HG03108 (cell line): ENCODE results near the gene DSG1.
"Not testable (repeated sequence)": the region's sequence is repeated elsewhere in the genome, so short reads cannot be mapped to it uniquely, and the experiment has no call there.

ENCODE experiments used
- ATAC-seq: cut with Tn5 transposase; IDR thresholded peaks from one replicate; pipeline ENCODE4 v1.9.1; 2021; ENCODE audit warnings: moderate library complexity; ENCODE audit not compliant: unreplicated experiment

The DSG1 gene

DNA sequence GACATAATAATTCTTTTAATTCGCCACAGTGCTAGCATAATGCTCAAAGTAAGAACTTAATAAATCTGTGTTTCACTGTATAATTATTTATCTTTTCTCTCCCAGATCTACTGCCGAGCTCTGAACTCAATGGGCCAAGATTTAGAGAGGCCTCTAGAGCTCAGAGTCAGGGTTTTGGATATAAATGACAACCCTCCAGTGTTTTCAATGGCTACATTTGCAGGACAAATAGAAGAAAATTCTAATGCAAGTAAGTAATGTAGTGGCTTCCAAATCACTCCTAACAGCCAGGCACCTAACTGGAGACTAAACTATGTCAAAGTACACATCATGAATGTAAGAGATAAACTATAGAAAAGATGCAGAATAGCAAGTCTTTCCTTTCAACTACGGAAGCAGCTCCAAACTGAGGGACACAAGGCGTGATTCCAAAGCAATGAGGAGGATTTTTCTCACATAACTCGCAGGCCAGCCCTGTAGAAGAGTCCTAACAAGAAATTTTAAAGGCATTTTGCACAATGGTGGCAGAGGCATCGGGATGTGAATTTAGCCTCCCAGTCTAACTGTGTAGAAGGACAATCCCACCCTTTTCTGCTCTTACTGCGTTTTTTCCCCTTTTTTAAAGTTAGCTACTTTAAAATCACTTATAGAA is 12.0 kb downstream of the DSG1 start:
- ATAC-seq: no peak

DNA sequence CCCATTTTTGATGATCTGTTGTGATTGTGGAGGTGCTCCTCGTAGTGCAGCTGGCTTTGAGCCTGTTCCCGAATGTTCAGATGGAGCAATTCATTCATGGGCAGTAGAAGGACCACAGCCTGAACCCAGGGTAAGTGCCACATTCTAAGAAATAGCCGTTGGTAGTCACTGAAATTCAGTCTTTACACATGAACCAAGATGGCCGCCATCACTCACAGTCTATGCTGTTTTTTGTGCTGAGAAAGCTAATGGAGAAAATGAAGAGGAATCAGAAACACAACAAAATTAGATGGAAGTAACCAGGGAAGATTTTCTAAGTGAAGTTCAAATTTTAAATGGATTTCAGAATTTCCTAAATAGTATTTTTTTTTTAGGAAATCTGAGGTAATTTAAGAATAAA is 25.5 kb downstream of the DSG1 start:
- no peak for ATAC-seq

DNA sequence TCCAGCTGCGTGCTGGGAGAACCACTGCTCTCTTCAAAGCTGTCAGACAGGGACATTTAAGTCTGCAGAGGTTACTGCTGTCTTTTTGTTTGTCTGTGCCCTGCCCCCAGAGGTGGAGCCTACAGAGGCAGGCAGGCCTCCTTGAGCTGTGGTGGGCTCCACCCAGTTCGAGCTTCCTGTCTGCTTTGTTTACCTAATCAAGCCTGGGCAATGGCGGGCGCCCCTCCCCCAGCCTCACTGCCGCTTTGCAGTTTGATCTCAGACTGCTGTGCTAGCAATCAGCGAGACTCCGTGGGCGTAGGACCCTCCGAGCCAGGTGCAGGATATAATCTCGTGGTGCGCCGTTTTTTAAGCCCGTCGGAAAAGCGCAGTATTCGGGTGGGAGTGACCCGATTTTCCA is 35.4 kb downstream of the DSG1 start:
- ATAC-seq: not testable (repeated sequence)

DNA sequence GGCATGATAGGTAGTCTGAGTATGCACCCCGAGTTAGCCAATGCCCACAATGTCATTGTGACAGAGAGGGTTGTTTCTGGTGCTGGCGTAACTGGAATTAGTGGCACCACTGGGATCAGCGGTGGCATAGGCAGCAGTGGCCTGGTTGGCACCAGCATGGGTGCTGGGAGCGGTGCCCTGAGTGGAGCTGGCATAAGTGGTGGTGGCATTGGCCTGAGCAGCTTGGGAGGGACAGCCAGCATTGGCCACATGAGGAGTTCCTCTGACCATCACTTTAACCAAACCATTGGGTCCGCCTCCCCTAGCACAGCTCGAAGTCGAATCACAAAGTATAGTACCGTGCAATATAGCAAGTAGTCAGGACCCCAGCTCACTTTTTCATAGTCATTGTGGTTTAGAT is 37.0 kb downstream of the DSG1 start:
- no peak for ATAC-seq

DNA sequence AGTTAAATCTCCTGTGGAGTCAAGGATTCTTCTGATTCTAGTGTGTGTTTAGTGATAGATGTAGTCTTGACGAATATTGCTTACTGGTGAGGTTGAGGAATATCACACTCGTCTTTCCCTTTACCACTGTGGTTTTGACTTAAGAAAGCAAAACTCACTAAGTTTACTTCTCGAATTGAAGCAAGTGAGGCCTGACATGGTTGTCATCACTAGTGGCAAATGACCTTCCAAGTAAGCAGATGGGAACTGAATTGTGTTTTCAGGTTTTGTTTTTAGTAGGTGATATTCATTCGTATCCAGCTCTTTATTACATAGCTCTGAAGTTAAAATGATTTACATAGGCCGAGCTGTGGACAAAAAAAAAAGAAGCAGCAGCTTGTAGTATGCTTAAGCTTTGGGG is 38.1 kb downstream of the DSG1 start:
- no peak for ATAC-seq

DNA sequence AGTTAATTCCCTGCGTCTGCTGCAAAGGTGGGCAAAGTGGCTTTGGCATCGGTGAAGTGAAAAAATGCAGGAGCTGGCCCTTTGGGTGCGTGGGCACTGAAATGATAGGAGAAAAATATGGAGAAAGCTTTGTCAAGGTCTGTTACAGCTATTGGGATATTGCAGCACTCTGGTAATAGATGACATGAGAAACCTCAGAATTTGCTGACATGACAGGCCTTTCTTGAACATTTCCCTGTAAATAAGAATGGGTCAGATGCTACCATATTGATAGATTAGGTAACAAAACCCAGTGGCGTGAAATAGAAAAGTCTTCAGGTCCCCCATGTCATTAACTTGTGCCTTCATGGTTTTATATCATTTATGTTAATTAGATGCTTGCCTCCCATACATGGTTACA is 46.2 kb downstream of the DSG1 start:
- no peak for ATAC-seq

DNA sequence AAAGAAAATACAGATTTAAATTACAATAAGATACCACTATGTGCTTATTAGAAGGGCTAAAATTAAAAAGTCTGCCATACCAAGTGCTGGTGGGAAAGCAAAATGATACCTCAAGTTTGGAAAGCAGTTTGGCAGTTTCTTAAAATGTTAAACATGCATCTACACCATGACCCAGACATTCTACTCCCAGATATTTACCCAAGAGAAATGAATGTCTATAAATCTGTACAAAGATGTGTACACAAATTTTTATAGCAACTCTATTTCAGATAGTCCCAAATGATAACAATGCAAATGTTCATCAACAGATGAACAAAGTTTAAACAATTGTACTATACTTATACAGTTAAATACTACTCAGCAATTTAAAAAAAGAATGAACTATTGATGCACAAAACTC is 51.5 kb downstream of the DSG1 start:
- ATAC-seq: no peak

DNA sequence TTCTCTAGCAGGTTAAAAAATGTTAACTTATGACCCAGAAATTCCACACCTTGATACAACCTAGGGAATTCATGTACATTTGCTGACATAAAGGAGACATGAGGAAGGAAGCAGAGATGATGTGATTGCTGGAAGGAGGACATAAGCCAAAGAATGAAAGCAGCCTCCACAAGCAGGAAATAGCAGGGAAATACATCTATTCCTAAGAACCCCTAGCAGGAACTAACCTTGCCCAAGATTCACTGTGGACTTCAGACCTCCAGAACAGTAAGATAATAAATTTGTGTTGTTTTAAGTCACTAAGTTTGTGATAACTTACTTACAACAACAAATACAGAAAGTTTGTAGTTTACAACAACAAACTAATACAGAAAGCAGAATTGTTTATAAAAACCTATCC is 54.0 kb downstream of the DSG1 start:
- ATAC-seq: no peak

DNA sequence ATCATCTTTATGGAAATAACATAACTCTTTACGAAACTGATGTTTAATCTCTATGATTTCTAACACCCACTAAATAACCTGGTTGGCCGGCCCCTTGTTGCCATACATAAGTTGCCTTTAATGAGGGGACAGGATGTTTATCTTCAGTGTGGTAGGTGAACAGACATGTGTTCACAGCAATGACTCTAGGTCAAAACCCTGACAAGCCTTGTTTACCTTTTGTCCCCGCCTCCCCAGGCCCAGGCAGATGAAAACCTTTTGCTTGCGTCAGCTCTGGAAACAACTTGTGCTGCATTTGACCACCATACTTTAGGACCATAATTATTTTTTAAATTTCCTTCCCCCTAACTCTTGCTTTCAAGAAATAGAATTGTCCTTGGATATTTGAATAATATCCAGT is 55.7 kb downstream of the DSG1 start:
- no peak for ATAC-seq

DNA sequence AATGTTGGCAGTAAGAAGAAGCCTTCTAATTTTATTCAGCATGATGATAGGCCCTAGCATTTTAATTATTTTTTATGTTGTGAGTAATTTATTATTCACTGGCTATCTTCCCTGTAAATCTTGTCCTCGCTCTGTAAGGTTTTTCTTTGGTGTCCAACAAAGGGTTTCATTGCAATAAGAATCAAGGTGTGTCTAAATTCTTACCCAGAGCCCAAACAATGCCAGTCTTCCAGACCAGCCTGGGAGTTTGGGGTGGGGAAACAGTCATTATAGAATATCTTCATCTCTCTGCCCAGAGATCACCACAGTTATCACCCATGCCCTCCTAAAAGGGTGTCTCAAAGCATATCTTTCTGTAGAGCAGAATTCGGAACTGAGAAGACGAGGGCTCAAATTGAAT is 58.5 kb downstream of the DSG1 start, which contains the start of gene DSG4:
Gene DSG4 (plus strand): TSS at position 301 of the 400 bp plus-strand sequence. CDS start 135 bp downstream, outside the sequence.
- ATAC-seq: no peak

DNA sequence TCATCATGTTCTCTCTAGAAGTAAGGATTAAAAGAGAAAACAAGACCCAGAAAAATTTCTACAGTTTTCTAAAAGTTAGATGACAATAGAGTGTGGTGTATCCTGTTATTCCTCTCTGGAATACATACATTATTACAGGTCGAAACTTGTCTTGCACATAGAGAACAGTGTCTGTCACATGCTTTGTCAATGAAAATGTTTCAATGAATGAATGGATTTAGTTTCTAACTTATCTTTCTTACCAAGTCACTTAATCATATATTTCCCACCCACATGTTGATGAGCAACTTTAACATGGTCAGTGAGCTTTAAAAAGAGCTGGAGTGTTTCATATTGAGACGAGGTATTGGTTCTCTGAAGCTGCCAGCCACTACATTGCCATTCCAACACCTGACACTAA is 63.0 kb downstream of the DSG1 start:
- ATAC-seq: no peak

DNA sequence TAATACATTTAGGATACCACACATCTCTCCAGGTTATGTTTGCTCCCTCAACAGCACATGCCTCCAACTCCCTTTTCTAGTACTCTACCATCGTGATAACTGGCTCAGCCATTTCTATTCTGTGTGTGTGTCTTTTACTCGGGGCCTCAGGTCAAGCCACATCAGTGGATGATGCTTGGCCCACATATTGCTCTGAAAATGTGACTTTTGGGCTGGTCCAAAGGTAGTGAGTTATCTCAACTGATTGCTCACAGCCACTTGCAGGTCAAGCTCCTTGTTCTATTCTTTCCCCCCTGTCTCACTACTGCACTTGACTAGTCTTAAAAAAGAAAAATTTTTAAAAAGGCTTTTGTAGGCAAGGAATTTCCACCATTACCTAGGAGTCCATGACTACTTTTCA is 64.1 kb downstream of the DSG1 start:
- no peak for ATAC-seq

DNA sequence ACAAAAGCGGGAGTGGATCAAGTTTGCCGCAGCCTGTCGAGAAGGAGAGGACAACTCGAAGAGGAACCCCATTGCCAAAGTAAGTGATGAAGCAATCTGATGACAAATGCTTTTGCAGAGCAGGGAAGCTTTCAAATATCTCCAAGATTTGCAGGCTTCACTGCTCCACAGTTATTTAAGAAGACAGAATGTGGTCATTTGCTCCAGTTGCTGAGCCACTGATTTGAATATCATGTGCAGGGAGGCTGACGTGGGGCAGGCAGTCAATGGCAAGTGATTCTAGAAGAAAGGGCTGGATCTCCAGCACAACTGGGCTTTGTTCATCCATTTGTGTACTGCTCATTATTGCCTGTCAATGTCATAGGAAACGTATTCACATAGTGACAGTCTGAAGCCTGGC is 68.8 kb downstream of the DSG1 start:
- ATAC-seq: no peak

DNA sequence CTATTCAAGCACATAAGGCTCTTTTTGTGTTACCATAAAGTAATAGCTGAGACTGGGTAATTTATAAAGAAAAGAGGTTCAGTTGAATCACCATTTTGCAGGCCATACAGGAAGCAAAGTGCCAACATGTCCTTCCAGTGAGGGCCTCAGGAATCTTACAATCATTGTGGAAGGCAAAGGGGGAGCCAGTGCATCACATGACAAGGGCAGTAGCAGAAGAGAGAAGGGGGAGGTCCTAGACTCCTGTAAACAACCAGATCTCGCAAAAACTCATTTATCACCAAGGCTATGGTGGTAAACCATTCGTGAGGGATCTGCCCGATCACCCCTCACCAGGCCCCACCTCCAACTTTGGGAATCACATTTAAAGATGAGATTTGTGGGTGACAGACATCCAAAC is 75.3 kb downstream of the DSG1 start:
- ATAC-seq: no peak

DNA sequence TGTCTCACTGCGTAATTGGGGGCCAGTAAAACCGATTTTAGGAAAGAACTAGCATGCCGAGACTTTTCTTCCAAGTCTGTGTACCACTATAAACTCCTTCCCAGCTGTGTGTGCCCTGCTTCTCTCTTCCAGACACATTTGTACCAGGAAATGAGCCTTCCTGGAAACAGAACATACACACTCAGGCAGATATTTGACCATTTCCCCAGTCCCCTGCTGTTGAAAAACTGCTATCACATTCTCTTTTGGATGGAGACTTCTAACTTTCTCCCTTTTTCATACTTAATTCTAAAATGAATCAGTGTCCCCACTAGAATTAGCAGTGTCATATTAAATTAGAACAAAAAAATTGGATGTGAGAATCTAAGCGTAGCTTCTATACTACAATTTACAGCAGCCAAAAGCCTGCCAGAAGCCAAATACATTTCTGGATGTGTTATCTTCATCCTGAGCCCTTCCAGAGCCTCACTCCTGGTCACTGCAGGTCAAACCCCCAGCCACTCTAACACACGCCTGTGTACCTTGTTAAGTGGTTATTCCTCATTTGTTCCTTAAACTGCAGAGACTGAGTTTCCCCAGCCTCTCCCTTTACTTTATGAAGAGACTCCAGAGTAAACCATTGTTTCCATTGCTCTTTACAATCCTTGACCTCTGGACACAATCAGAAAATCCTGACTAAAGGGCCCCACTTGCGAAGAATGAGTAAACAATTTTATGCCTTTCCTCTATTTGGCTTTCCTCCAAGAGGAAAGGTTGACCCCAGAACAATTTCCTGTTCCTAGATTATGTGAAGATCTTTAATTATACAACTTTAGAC is 79.0 kb downstream of the DSG1 start:
- ATAC-seq: no peak

DNA sequence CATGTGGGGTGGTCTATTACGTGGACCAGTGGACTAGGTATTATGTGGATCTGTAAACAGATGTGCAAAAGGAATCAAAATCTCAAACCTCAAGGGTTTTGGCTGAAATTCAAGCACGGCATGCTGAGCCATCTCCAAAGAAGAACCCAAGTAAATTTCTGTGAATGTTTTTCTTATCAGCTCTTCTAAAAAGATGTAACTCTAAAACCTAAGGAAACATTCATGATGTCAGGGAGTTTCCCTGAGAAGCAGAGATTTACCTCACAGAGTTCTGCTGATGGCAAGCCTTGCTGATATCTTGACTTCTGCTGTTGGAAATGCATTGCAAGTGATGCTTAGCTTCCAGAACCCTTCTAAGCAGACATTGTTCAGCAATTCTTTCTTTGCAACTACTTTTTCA is 80.2 kb downstream of the DSG1 start:
- ATAC-seq: no peak

DNA sequence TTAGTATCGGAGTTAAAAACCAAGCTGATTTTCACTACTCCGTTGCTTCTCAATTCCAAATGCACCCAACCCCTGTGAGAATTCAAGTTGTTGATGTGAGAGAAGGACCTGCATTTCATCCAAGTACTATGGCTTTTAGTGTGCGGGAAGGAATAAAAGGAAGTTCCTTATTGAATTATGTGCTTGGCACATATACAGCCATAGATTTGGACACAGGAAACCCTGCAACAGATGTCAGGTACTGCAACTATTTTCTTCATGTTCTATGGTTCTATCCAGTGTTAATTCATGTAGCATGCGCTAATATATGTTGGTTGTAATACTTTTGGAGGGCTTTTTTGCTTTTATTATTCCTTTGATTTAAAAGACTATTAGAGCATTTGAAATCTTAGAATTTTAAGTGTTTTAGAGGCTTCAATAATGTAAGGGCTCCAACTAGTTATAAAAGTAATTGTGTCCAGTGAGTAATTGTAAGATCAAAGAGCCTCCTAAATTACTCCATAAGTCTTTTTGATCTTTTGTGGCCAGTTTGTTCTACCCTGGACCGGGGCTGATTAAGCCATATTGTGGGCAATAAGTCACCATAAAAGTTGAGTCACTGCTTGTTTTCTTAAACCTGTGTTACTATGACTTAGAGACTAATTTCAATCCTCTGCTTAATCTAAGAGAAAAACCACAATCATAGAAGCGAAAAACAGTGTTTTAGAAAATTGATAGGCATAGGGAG is 81.5 kb downstream of the DSG1 start:
- no peak for ATAC-seq

DNA sequence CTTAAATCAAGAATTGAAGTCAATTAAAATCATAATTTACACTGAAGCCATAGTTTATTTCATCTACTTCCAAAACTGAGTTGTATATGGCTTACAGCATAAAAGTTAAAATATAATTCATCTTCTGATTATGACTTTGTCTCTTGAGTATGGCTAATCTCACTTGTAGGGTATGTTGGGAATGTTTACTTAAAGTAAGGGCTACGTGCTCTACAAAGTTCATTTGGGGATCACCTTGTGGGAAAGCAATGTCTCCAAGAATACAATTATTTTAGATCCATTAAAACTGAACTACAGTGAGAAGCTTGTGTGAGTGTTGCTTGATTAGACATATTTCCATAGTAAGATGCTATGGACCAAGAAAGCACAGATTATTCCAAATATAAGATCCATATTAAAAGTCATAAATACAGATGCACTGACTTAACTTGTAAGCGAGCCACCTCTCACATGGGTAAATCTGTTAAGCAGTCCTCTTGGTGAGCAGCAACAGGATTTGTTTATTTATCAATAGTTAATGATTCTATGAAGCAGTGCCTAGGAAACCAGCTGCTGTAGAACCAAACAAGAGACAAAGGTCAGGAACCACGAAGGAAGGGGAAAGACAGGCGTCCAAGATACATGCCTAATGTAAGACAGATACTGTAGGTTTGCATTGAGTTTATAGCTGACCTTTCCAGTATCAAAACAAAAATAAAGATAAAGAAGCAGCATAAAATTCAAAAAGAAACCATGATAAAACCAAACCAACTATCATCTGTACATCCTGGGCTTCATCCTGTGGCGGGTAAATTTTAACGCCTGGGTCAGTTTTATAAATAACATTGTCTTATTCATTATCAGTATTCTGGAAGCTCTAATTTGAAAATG is 83.4 kb downstream of the DSG1 start:
- no peak for ATAC-seq

DNA sequence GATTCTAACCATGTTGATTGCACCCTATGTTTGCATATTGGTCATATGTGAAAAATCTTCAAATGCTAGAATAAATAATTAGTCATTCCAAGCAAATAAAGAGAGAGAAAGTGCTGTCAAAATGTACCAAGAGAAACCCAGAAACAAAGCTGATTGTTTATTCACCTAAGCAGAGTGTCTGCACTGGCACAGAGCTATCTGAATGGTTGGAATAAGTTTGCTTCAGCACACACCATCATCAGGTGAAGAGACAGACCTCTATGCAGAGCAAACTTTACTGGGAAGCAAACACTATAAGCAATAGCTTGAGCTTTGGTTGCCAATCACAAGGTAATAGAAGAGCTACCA is 84.0 kb downstream of the DSG1 start:
- no peak for ATAC-seq

DNA sequence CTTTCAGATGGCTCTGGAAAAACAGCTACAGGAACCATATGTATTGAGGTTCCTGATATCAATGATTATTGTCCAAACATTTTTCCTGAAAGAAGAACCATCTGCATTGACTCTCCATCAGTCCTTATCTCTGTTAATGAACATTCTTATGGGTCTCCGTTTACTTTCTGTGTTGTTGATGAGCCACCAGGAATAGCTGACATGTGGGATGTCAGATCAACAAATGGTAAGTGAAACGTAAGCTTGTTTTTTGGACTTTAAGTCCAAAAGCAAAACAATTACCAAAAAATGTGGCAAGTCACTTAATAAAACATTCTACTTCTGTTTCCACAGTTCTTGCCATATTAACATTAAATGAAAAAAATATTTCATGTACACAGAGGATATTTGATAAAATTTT is 85.4 kb downstream of the DSG1 start:
- ATAC-seq: no peak
